PC-9 (cell line): Measurements from ENCODE around the gene BRPF3.

Experiments
- EZH2 ChIP-seq: fragments of 200-600 bp; sonication (generic); IDR thresholded peaks from 2 replicates; pipeline ENCODE4 v1.8.0; 2017; ENCODE audit warnings: antibody characterized with exemption, low read depth
- TF ChIP-seq, protein P1 (sequence below): fragments of 200-600 bp; sonication (generic); conservative IDR thresholded peaks from 2 replicates; pipeline ENCODE4 v1.6.1; 2017; ENCODE audit warnings: mixed run types, antibody characterized with exemption, mild to moderate bottlenecking, moderate library complexity

DNA sequence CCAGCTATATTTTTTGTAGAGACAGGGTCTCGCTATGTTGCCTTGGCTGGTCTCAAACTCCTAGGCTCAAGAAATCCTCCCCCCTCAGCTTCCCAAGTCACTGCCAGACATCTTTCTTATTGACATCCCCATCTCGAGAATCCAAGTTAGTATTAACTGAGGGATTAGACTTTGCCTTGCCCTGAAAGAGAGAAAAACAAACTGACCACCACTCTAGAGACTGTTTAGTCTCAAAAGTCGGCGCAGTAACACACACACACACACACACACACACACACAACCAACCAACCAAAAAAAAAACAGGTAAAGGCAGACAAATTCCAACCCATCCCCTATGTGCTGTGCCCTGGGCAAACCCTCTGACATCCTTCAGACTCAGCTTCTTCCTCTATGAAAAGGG lies 46.1 kb downstream of the BRPF3 start:
- TF ChIP-seq, protein P1, sequence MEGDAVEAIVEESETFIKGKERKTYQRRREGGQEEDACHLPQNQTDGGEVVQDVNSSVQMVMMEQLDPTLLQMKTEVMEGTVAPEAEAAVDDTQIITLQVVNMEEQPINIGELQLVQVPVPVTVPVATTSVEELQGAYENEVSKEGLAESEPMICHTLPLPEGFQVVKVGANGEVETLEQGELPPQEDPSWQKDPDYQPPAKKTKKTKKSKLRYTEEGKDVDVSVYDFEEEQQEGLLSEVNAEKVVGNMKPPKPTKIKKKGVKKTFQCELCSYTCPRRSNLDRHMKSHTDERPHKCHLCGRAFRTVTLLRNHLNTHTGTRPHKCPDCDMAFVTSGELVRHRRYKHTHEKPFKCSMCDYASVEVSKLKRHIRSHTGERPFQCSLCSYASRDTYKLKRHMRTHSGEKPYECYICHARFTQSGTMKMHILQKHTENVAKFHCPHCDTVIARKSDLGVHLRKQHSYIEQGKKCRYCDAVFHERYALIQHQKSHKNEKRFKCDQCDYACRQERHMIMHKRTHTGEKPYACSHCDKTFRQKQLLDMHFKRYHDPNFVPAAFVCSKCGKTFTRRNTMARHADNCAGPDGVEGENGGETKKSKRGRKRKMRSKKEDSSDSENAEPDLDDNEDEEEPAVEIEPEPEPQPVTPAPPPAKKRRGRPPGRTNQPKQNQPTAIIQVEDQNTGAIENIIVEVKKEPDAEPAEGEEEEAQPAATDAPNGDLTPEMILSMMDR: no peak
- no peak for TF ChIP-seq EZH2
